K562 (cell line): ENCODE measurements around the gene CPVL. TPM values are rescaled to one million over a fixed set of nuclear protein-coding genes. Genes with fewer than 3 reads are reported as not detected.

Experiments used
- ATAC-seq: fragments of 200-7000 bp; cut with Tn5 transposase; 3 replicates; pipeline ENCODE4 v1.9.1; 2020; ENCODE audit warnings: moderate library complexity
- BruUV-seq: library from RNA; stranded (reverse); fragments of 400-500 nt; replicated peaks from 2 replicates; lab custom pipeline; 2021; lab: Mats Ljungman, UMichigan
- CTCF ChIA-PET: fragments of 300-600 bp; formaldehyde crosslinking; extraction: SDS; loops from one replicate; lab custom pipeline; 2021; ENCODE audit warnings: low intra/inter-chr PET ratio; lab: Yijun Ruan, JAX
- POLR2A ChIA-PET: fragments of 300-600, 350-650 bp; sonication (Branson Sonifier 250); formaldehyde crosslinking; extraction: SDS; loops from one replicate; lab custom pipeline; 2021; ENCODE audit warnings: antibody characterized with exemption, inconsistent platforms; lab: Yijun Ruan, JAX
- DNase-seq, 4 experiments: peaks; one replicate each; pipeline versions ENCODE4 v3.0.0 to v3.0.0-alpha.2; 2011 to 2018; ENCODE audit warnings: low spot score in 3 of 4, mixed read lengths in 3 of 4; ENCODE audit errors: extremely low read depth in 1 of 4
- FAIRE-seq: peaks from 2 replicates; lab custom pipeline; 2011; peaks lifted over from hg19 to GRCh38; lab: Jason Lieb, UNC
- H2AFZ ChIP-seq: 2 replicates; pipeline ENCODE4 v1.6.0; 2011; ENCODE audit warnings: low read depth, low read length, control low read depth, inconsistent platforms
- H3K27ac ChIP-seq: fragments of 200-600 bp; 3 replicates; pipeline ENCODE4 v1.8.0; 2011; ENCODE audit warnings: low read depth, mild to moderate bottlenecking, control low read depth, inconsistent platforms, low read length, moderate library complexity, mixed read lengths; ENCODE audit errors: extremely low read depth
- H3K27me3 ChIP-seq, 2 experiments: fragments of 300-600 bp in 1 of 2; 2 replicates in 1 of 2; 3 replicates in 1 of 2; pipeline versions ENCODE4 v1.6.0 to v1.8.0; 2011; ENCODE audit warnings: inconsistent platforms in 2 of 2, low read length in 2 of 2, mild to moderate bottlenecking in 1 of 2, mixed read lengths in 1 of 2, moderate library complexity in 1 of 2; ENCODE audit not compliant: control insufficient read depth in 2 of 2, insufficient read depth in 2 of 2
- H3K36me3 ChIP-seq: fragments of 300-600 bp; 3 replicates; pipeline ENCODE4 v1.8.0; 2011; ENCODE audit warnings: mild to moderate bottlenecking, low read length, inconsistent platforms; ENCODE audit not compliant: control insufficient read depth, insufficient read depth
- H3K4me1 ChIP-seq, 2 experiments: fragments of 200-600 bp in 1 of 2; replicated peaks in 1 of 2; 2 replicates in 1 of 2; 3 replicates in 1 of 2; pipeline versions ENCODE4 v1.5.1 to v1.8.0; 2011; ENCODE audit warnings: inconsistent platforms in 2 of 2, low read length in 2 of 2, mild to moderate bottlenecking in 1 of 2, mixed read lengths in 1 of 2, moderate library complexity in 1 of 2; ENCODE audit not compliant: control insufficient read depth in 2 of 2, insufficient read depth in 2 of 2
- H3K4me2 ChIP-seq: 2 replicates; pipeline ENCODE4 v1.6.1; 2011; ENCODE audit warnings: low read length, control low read depth, inconsistent platforms, mixed read lengths; ENCODE audit not compliant: insufficient read depth
- H3K4me3 ChIP-seq: fragments of 200-600 bp; sonication (generic), shearing (Covaris generic); 2 replicates; pipeline ENCODE4 v1.5.1; 2016; ENCODE audit warnings: control low read depth, inconsistent platforms
- H3K79me2 ChIP-seq: fragments of 200-600 bp; 3 replicates; pipeline ENCODE4 v1.8.0; 2011; ENCODE audit warnings: low read length, inconsistent platforms; ENCODE audit not compliant: control insufficient read depth, insufficient read depth
- H3K9ac ChIP-seq, 2 experiments: 2 replicates each; pipeline versions ENCODE4 v1.6.0 to v1.6.1; 2011; ENCODE audit warnings: low read depth in 2 of 2, low read length in 2 of 2, control low read depth in 1 of 2, inconsistent platforms in 1 of 2, mild to moderate bottlenecking in 1 of 2, mixed read lengths in 1 of 2; ENCODE audit not compliant: insufficient read depth in 1 of 2
- H3K9me1 ChIP-seq: one replicate; pipeline ENCODE4 v1.6.0; 2011; ENCODE audit warnings: inconsistent platforms, mild to moderate bottlenecking, low read length, moderate library complexity; ENCODE audit not compliant: control insufficient read depth, insufficient read depth
- H3K9me3 ChIP-seq: replicated peaks from 2 replicates; pipeline ENCODE4 v1.5.1; 2011; ENCODE audit warnings: low read depth, low read length, inconsistent platforms; ENCODE audit not compliant: control insufficient read depth, insufficient read depth
- H4K20me1 ChIP-seq: replicated peaks from 2 replicates; pipeline ENCODE4 v1.6.1; 2011; ENCODE audit warnings: low read length, inconsistent platforms, mixed read lengths; ENCODE audit not compliant: control insufficient read depth, insufficient read depth
- ATF7 ChIP-seq: fragments of 450-650 bp; IDR thresholded peaks from 2 replicates; pipeline ENCODE4 v1.7.1; 2014; ENCODE audit warnings: mild to moderate bottlenecking, moderate library complexity
- NFIC ChIP-seq: fragments of 450-650 bp; IDR thresholded peaks from 2 replicates; pipeline ENCODE4 v1.6.1; 2017; ENCODE audit warnings: mild to moderate bottlenecking, inconsistent platforms
- SETDB1 ChIP-seq: IDR thresholded peaks from one replicate; pipeline ENCODE4 v1.6.1; 2012; ENCODE audit warnings: low read length, control low read depth, inconsistent platforms
- ZNF780A ChIP-seq: fragments of 250-450 bp; sonication (Bioruptor Pico); IDR thresholded peaks from 2 replicates; pipeline ENCODE4 v1.5.0; 2021; ENCODE audit warnings: mild to moderate bottlenecking
- ZZZ3 ChIP-seq: fragments of 450-650 bp; IDR thresholded peaks from 2 replicates; pipeline ENCODE4 v1.6.1; 2016; ENCODE audit warnings: antibody characterized with exemption, mild to moderate bottlenecking, moderate library complexity
- WGBS: fragments of 100-300 bp; shearing (Covaris generic); methylation state at CpG from one replicate; pipeline ENCODE4 v1.1.6; 2016; ENCODE audit warnings: low coverage, mixed read lengths; ENCODE audit not compliant: insufficient coverage; ENCODE audit errors: missing lambda C conversion rate; 5-methylcytosine and 5-hydroxymethylcytosine counted together
- in situ Hi-C: fragments of 300-500 bp; cut with MboI; formaldehyde crosslinking; loops from 4 replicates; pipeline ENCODE4 v1.15.0; 2018; ENCODE audit warnings: inconsistent platforms, mixed read lengths
- intact Hi-C: fragments of 100-400 bp; cut with micrococcal nuclease; formaldehyde crosslinking; loops from 2 replicates; pipeline ENCODE4 v1.14.2; 2022
- polyA plus RNA-seq, 8 experiments: library from polyadenylated mRNA; depleted of rRNA in 4 of 8; stranded (reverse) in 5 of 8; unstranded in 3 of 8; fragments of >200 nt; fragmentation: Nextera tagmentation in 2 of 8; fragmentation: Illumina TruSeq in 1 of 8; extraction: Ambion mirVana in 2 of 8; extraction: Trizol in 1 of 8; gene quantifications; 2 replicates each; pipeline versions ENCODE4 v1.2.1 to v1.2.3, GENCODE V29; 2011 to 2014; ENCODE audit warnings: inconsistent platforms in 1 of 8, missing spikeins in 1 of 8
- total RNA-seq, 7 experiments: library from RNA; depleted of rRNA in 6 of 7; stranded (reverse); fragments of >200 nt in 6 of 7; fragmentation: Illumina TruSeq in 2 of 7; extraction: Trizol in 2 of 7; gene quantifications; 2 replicates each; pipeline versions ENCODE4 v1.2.1 to v1.2.3, GENCODE V29; 2011 to 2021; ENCODE audit warnings: low replicate concordance in 1 of 7
- TF ChIP-seq, protein P1 (sequence below): fragments of 450-650 bp; IDR thresholded peaks from 2 replicates; pipeline ENCODE4 v1.7.0; 2016; ENCODE audit warnings: borderline replicate concordance

Gene CPVL
- total and polyA plus RNA-seq, 9 of the 15 experiments (the other 6 are each of a cell fraction or from before 2014, with no cell fraction given) = 0.89 to 2.4 (median 1.5) TPM

DNA sequence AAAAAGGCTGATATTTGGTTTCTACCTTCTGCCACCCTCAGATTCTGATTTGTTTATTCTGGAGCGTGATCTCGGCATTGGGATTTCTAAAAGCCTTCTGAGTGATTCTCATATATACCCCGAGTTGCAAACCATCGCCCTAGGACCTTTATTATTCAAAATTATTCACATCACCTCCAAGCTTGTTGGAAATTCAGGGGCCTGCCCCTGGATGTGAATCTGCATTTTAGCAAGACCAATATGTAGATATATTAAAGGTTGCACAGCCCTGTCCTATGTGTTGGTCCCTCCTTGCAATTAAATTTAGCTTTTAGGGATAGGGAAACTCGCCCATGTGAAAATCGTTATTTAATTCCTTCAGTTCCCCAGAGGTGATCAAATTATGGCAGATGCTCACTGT, 39.3 kb upstream of the CPVL start:
- Histone ChIP-seq H3K4me2 (no peak overlapping the region), H3K27ac (no peak overlapping the region), H3K79me2 (no peaks in the 10 kb centered on the region), H3K27me3 (peaks cover 0 to 4% of the 10 kb centered on the region in 2 experiments; a peak in 1 of 5 replicates), H3K4me1 (no peaks in the 10 kb centered on the region; a peak in 1 of 5 replicates), H2AFZ (no peak overlapping the region), H4K20me1 (peaks cover 4% of the 10 kb centered on the region; the same call in 1 of the 2 replicates), H3K9ac (no peak overlapping the region), H3K9me3 (no peaks in the 10 kb centered on the region), H3K36me3 (no peaks in the 10 kb centered on the region), H3K4me3 (no peak overlapping the region), H3K9me1 (no peaks in the 10 kb centered on the region)
- BruUV-seq = no TSS peak
- ATAC-seq (no peak), FAIRE-seq (no peak), DNase-seq (no peak)
- WGBS = under 1% methylated on average over 6 of the region's 6 CpGs
- in situ Hi-C loops = loop anchor here (10.0 kb wide), 1 partner anchor 219 kb away; no protein-coding TSS in a partner anchor
- TF ChIP-seq ZNF780A (CRISPR knock-in tag) (no peak), ZZZ3 (no peak), ATF7 (no peak), NFIC (no peak), SETDB1 (no peak)
- TF ChIP-seq, protein P1, sequence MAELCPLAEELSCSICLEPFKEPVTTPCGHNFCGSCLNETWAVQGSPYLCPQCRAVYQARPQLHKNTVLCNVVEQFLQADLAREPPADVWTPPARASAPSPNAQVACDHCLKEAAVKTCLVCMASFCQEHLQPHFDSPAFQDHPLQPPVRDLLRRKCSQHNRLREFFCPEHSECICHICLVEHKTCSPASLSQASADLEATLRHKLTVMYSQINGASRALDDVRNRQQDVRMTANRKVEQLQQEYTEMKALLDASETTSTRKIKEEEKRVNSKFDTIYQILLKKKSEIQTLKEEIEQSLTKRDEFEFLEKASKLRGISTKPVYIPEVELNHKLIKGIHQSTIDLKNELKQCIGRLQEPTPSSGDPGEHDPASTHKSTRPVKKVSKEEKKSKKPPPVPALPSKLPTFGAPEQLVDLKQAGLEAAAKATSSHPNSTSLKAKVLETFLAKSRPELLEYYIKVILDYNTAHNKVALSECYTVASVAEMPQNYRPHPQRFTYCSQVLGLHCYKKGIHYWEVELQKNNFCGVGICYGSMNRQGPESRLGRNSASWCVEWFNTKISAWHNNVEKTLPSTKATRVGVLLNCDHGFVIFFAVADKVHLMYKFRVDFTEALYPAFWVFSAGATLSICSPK = no peak
- CTCF ChIA-PET = no interaction called here
- POLR2A ChIA-PET = no interaction called here
- intact Hi-C loops = no loop called here
